ENCODE data around the gene NTHL1.

Gene NTHL1

GRCh38 chr16:2089706-2090480, 42.3 kb upstream of the NTHL1 start:
- TF ChIP-seq, protein P1, sequence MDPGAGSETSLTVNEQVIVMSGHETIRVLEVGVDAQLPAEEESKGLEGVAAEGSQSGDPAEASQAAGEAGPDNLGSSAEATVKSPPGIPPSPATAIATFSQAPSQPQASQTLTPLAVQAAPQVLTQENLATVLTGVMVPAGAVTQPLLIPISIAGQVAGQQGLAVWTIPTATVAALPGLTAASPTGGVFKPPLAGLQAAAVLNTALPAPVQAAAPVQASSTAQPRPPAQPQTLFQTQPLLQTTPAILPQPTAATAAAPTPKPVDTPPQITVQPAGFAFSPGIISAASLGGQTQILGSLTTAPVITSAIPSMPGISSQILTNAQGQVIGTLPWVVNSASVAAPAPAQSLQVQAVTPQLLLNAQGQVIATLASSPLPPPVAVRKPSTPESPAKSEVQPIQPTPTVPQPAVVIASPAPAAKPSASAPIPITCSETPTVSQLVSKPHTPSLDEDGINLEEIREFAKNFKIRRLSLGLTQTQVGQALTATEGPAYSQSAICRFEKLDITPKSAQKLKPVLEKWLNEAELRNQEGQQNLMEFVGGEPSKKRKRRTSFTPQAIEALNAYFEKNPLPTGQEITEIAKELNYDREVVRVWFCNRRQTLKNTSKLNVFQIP (CRISPR knock-in tag; IDR thresholded peaks at IDR 0.05; ENCODE audit: borderline replicate concordance, low read depth): no peak
- TF ChIP-seq ZFP3 (CRISPR knock-in tag; IDR thresholded peaks at IDR 0.05) (no peak), ZNF565 (CRISPR knock-in tag; conservative IDR thresholded peaks at IDR 0.05; ENCODE audit: low read depth) (no peak), ISL1 (CRISPR knock-in tag; IDR thresholded peaks at IDR 0.05) (no peak), TCF4 (CRISPR knock-in tag; IDR thresholded peaks at IDR 0.05; ENCODE audit: borderline replicate concordance) (no peak), ARNTL (CRISPR knock-in tag; IDR thresholded peaks at IDR 0.05; ENCODE audit: borderline replicate concordance, low read depth) (no peak), CSRNP3 (CRISPR knock-in tag; IDR thresholded peaks at IDR 0.05) (no peak), OSR1 (CRISPR knock-in tag; IDR thresholded peaks at IDR 0.05) (no peak), ZC3H10 (CRISPR knock-in tag; IDR thresholded peaks at IDR 0.05) (no peak), ZFP30 (CRISPR knock-in tag; IDR thresholded peaks at IDR 0.05) (no peak), GLIS3 (CRISPR knock-in tag; IDR thresholded peaks at IDR 0.05) (no peak), TOX (CRISPR knock-in tag; IDR thresholded peaks at IDR 0.05; ENCODE audit: borderline replicate concordance) (no peak), RARB (CRISPR knock-in tag; IDR thresholded peaks at IDR 0.05) (no peak), SNAI2 (CRISPR knock-in tag; IDR thresholded peaks at IDR 0.05) (no peak)
- TF ChIP-seq, protein P2, sequence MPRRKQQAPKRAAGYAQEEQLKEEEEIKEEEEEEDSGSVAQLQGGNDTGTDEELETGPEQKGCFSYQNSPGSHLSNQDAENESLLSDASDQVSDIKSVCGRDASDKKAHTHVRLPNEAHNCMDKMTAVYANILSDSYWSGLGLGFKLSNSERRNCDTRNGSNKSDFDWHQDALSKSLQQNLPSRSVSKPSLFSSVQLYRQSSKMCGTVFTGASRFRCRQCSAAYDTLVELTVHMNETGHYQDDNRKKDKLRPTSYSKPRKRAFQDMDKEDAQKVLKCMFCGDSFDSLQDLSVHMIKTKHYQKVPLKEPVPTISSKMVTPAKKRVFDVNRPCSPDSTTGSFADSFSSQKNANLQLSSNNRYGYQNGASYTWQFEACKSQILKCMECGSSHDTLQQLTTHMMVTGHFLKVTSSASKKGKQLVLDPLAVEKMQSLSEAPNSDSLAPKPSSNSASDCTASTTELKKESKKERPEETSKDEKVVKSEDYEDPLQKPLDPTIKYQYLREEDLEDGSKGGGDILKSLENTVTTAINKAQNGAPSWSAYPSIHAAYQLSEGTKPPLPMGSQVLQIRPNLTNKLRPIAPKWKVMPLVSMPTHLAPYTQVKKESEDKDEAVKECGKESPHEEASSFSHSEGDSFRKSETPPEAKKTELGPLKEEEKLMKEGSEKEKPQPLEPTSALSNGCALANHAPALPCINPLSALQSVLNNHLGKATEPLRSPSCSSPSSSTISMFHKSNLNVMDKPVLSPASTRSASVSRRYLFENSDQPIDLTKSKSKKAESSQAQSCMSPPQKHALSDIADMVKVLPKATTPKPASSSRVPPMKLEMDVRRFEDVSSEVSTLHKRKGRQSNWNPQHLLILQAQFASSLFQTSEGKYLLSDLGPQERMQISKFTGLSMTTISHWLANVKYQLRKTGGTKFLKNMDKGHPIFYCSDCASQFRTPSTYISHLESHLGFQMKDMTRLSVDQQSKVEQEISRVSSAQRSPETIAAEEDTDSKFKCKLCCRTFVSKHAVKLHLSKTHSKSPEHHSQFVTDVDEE (CRISPR knock-in tag; IDR thresholded peaks at IDR 0.05): no peak
- TF ChIP-seq, protein P3, sequence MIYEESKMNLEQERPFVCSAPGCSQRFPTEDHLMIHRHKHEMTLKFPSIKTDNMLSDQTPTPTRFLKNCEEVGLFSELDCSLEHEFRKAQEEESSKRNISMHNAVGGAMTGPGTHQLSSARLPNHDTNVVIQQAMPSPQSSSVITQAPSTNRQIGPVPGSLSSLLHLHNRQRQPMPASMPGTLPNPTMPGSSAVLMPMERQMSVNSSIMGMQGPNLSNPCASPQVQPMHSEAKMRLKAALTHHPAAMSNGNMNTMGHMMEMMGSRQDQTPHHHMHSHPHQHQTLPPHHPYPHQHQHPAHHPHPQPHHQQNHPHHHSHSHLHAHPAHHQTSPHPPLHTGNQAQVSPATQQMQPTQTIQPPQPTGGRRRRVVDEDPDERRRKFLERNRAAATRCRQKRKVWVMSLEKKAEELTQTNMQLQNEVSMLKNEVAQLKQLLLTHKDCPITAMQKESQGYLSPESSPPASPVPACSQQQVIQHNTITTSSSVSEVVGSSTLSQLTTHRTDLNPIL (CRISPR knock-in tag; IDR thresholded peaks at IDR 0.05; ENCODE audit: low read depth): no peak
- no peak; the same call in 2 of the 3 replicates for ATAC-seq

DNA sequence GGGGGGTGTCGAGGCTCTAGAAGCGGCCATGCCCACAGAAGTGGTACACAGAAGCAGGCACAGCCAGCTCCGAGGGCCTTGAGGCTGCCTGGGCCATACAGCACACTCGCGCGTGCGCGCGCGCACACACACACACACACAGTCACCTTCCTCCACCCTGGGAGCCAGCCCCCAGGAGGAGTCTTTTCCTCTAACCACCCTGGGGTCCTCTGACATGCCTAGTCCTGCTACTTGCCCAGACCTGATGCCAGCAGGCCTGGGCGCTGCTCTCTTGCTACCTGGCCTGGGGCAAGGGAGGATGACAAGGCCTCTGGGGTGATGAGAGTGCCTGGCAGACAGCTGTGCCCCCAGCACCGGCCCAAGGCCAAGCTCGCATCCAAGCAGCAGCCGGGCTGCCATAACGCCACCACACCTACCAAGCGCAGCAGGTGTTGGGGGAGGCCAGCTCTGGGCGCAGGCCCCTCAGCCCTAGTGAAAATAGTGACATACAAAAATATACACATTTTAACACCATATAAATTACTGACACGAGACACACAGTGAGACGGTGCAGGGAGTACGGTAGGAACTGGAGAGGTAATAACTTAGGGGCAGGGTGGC, 41.2 kb upstream of the NTHL1 start:
- ATAC-seq: no peak
- TF ChIP-seq ZNF565 (CRISPR knock-in tag; conservative IDR thresholded peaks at IDR 0.05; ENCODE audit: low read depth) (no peak), GLIS3 (CRISPR knock-in tag; IDR thresholded peaks at IDR 0.05) (no peak), ZNF8 (CRISPR knock-in tag; IDR thresholded peaks at IDR 0.05) (no peak), PPARA (CRISPR knock-in tag; IDR thresholded peaks at IDR 0.05; ENCODE audit: borderline replicate concordance) (no peak), ESRRG (CRISPR knock-in tag; IDR thresholded peaks at IDR 0.05) (no peak), CSRNP3 (CRISPR knock-in tag; IDR thresholded peaks at IDR 0.05) (no peak), ZFP30 (CRISPR knock-in tag; IDR thresholded peaks at IDR 0.05) (no peak), TCF4 (CRISPR knock-in tag; IDR thresholded peaks at IDR 0.05; ENCODE audit: borderline replicate concordance) (no peak), RARB (CRISPR knock-in tag; IDR thresholded peaks at IDR 0.05) (no peak), BACH2 (CRISPR knock-in tag; IDR thresholded peaks at IDR 0.05; ENCODE audit: borderline replicate concordance) (no peak), SNAI2 (CRISPR knock-in tag; IDR thresholded peaks at IDR 0.05) (no peak), ZC3H10 (CRISPR knock-in tag; IDR thresholded peaks at IDR 0.05) (no peak)
- TF ChIP-seq, protein P3 (CRISPR knock-in tag; IDR thresholded peaks at IDR 0.05; ENCODE audit: low read depth): no peak
- TF ChIP-seq, protein P2 (CRISPR knock-in tag; IDR thresholded peaks at IDR 0.05): no peak
